Measurements from ENCODE around the gene FIGNL1. TPM values are rescaled to one million over a fixed set of nuclear protein-coding genes. Genes with fewer than 3 reads are reported as not detected.

The FIGNL1 gene
- total RNA-seq (2022): 36.3 and 42.5 TPM in 2 replicates
- percentile 78 among the genes with signal in this experiment for Bru-seq, nascent RNA
- BruChase-seq, experiment 1, labeled RNA remaining after a 6-hour chase: percentile 85 among the genes with signal in this experiment
- BruChase-seq, experiment 2, labeled RNA remaining after a 2-hour chase: percentile 97 among the genes with signal in this experiment
- long read RNA-seq, transcript FIGNL1-213 (3 exons, 3,368 nt): minor isoform, 6 of 50 reads
- long read RNA-seq, transcript FIGNL1-206 (4 exons, 3,626 nt): minor isoform, 6 of 50 reads
- long read RNA-seq, transcript FIGNL1-202 (4 exons, 3,485 nt): major isoform, 10 of 50 reads
- long read RNA-seq, partial matches to known transcripts: 0 of 50 reads
- long read RNA-seq, other reads (novel, unspliced or antisense): 24 of 50 reads

- H3K36me3 Mint-ChIP-seq (ENCODE audit: insufficient read depth, unreplicated experiment): peaks cover 33% of the 10 kb centered on the region
These were observed at the start of gene FIGNL1 for GRCh38 chr7:50449881-50450589. Gene FIGNL1 (minus strand): TSS chr7:50450350. CDS start chr7:50447287, 3,063 bp downstream.

DNA sequence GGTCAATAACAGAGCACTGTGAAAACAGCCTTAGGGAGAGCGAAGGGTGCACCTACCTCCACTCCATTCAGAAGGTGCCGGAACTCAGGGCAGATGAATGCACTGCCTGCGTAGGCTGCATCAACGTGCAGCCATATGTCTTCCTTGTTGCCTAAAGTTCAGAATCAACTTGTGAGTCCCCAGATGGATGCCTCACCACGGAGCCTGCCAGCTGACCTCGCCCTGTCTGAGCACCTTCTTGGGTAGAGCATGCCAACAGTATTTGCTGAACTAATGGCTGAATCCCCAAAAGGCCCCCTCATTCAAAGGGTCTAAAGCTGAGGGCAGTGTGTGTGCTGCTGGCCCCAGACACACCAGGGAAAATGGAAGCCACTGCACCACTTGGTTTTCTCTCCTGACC is 48.9 kb upstream of the FIGNL1 start:
- CTCF ChIA-PET: no interaction called here
- BruUV-seq (replicated peaks): no TSS peak

More at GRCh38 chr7:50449881-50450589, at the start of gene FIGNL1:
- H3K27me3 Mint-ChIP-seq (ENCODE audit: unreplicated experiment): peaks cover 19% of the 10 kb centered on the region
- H3K4me3 Mint-ChIP-seq (ENCODE audit: low read depth, unreplicated experiment): peak within 1 kb of the TSS; percentile 99
- no peaks in the 10 kb centered on the region for H3K9me3 Mint-ChIP-seq (ENCODE audit: low read depth, unreplicated experiment)
- CTCF ChIA-PET: interaction anchor here (1.6 kb wide), 1 partner anchor 24 kb away, joined by 6 read pairs; no protein-coding TSS in a partner anchor
- intact Hi-C loops (cut with micrococcal nuclease; ENCODE audit: unreplicated experiment): loop anchor here (5.0 kb wide), 1 partner anchor 692 kb away; no protein-coding TSS in a partner anchor
- no TSS peak for BruUV-seq (replicated peaks)
- DNase-seq: peak; percentile 91
- no peak for TF ChIP-seq CTCF (IDR thresholded peaks at IDR 0.05; ENCODE audit: unreplicated experiment)
- H3K4me1 Mint-ChIP-seq (ENCODE audit: low read depth, unreplicated experiment): peaks cover 29% of the 10 kb centered on the region
- H3K27ac Mint-ChIP-seq (ENCODE audit: unreplicated experiment): peak within 1 kb of the TSS; percentile 88

GRCh38 chr7:50497968-50498367 is 47.8 kb upstream of the FIGNL1 start:
- Mint-ChIP-seq H3K9me3 (ENCODE audit: low read depth, unreplicated experiment) (peaks cover 2% of the 10 kb centered on the region), H3K27ac (ENCODE audit: unreplicated experiment) (no peak overlapping the region), H3K4me3 (ENCODE audit: low read depth, unreplicated experiment) (no peak overlapping the region), H3K4me1 (ENCODE audit: low read depth, unreplicated experiment) (peaks cover 8% of the 10 kb centered on the region), H3K27me3 (ENCODE audit: unreplicated experiment) (no peaks in the 10 kb centered on the region), H3K36me3 (ENCODE audit: insufficient read depth, unreplicated experiment) (no peaks in the 10 kb centered on the region)
- no TSS peak for BruUV-seq (replicated peaks)
- intact Hi-C loops (cut with micrococcal nuclease; ENCODE audit: unreplicated experiment): no loop called here
- CTCF ChIA-PET: no interaction called here
- no peak for TF ChIP-seq CTCF (IDR thresholded peaks at IDR 0.05; ENCODE audit: unreplicated experiment)
- no peak for DNase-seq

More for the DNA sequence above, 48.9 kb upstream of the FIGNL1 start:
- Mint-ChIP-seq H3K27ac (ENCODE audit: unreplicated experiment) (no peak overlapping the region), H3K27me3 (ENCODE audit: unreplicated experiment) (no peaks in the 10 kb centered on the region), H3K4me3 (ENCODE audit: low read depth, unreplicated experiment) (no peak overlapping the region), H3K4me1 (ENCODE audit: low read depth, unreplicated experiment) (peaks cover 8% of the 10 kb centered on the region), H3K9me3 (ENCODE audit: low read depth, unreplicated experiment) (no peaks in the 10 kb centered on the region), H3K36me3 (ENCODE audit: insufficient read depth, unreplicated experiment) (no peaks in the 10 kb centered on the region)
- TF ChIP-seq CTCF (IDR thresholded peaks at IDR 0.05; ENCODE audit: unreplicated experiment): no peak
- intact Hi-C loops (cut with micrococcal nuclease; ENCODE audit: unreplicated experiment): no loop called here
- DNase-seq: no peak

DNA sequence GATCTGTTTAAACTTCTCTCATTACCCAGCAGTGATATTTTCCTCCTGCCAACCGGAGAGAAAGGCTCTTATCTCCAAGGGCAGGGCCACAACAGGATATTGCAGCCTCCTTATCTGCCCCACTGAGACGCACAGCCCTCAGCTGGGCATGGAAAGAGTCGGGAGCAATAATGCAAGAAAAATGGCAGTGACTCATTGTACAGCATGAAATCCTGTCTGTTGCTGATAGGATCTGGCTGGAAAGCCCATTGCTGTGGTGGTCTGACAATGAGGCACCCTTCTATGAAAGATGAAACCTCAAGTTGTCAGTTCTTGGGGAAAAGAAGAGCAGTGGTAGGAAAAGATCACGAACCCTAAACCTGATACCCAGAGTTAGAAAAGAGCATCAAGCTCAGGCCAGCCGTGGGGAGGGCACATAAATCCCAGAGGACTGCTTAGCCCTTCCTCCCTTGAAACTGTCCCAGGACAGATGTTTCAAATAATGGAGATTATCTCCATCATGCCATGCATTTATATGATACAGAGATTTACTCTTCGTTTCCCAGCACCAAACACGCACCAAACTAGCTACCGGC is 47.0 kb upstream of the FIGNL1 start:
- intact Hi-C loops (cut with micrococcal nuclease; ENCODE audit: unreplicated experiment): no loop called here
- CTCF ChIA-PET: interaction anchor here (0.6 kb wide), 1 partner anchor 38 kb away, joined by 3 read pairs; no protein-coding TSS in a partner anchor
- peaks cover 8% of the 10 kb centered on the region for H3K4me1 Mint-ChIP-seq (ENCODE audit: low read depth, unreplicated experiment)
- BruUV-seq (replicated peaks): no TSS peak
- H3K4me3 Mint-ChIP-seq (ENCODE audit: low read depth, unreplicated experiment): no peak overlapping the region
- no peaks in the 10 kb centered on the region for H3K27me3 Mint-ChIP-seq (ENCODE audit: unreplicated experiment)
- peaks cover 2% of the 10 kb centered on the region for H3K9me3 Mint-ChIP-seq (ENCODE audit: low read depth, unreplicated experiment)
- H3K36me3 Mint-ChIP-seq (ENCODE audit: insufficient read depth, unreplicated experiment): no peaks in the 10 kb centered on the region
- H3K27ac Mint-ChIP-seq (ENCODE audit: unreplicated experiment): no peak overlapping the region
- TF ChIP-seq CTCF (IDR thresholded peaks at IDR 0.05; ENCODE audit: unreplicated experiment): no peak
- no peak for DNase-seq
